HFFc6 (cell line): Measurements from ENCODE around the gene SMS. TPM values are rescaled to one million over a fixed set of nuclear protein-coding genes. Genes with fewer than 3 reads are reported as not detected.
A peak's percentile ranks its signal among the peaks of the same experiment; 100 is the strongest.

Experiments used
- DNase-seq: peaks from one replicate; pipeline ENCODE4 v3.0.0-alpha.2; 2018
- H3K27ac Mint-ChIP-seq: 2 replicates; pipeline ENCODE4 v1.8.0; 2020; ENCODE audit warnings: mild to moderate bottlenecking, mixed read lengths
- H3K27me3 Mint-ChIP-seq: 2 replicates; pipeline ENCODE4 v1.8.0; 2021; ENCODE audit warnings: mild to moderate bottlenecking, moderate library complexity, mixed read lengths; ENCODE audit not compliant: insufficient read depth
- H3K36me3 Mint-ChIP-seq: 2 replicates; pipeline ENCODE4 v1.8.0; 2021; ENCODE audit warnings: low read depth, mixed read lengths
- H3K4me1 Mint-ChIP-seq: 2 replicates; pipeline ENCODE4 v1.8.0; 2020; ENCODE audit warnings: low read depth, mixed read lengths
- H3K4me3 Mint-ChIP-seq: 2 replicates; pipeline ENCODE4 v1.8.0; 2020; ENCODE audit warnings: mild to moderate bottlenecking, moderate library complexity, mixed read lengths
- H3K9me3 Mint-ChIP-seq: 2 replicates; pipeline ENCODE4 v1.8.0; 2020; ENCODE audit warnings: mild to moderate bottlenecking, mixed read lengths
- total RNA-seq, 6 experiments: library from RNA; stranded (reverse); fragmentation: NEBNext Ultra II Directional; extraction: Animal tissue kit (Norgen Biotek cat#: 25700); gene quantifications; 2 replicates in 1 of 6; 3 replicates in 5 of 6; pipeline ENCODE4 v1.2.3, GENCODE V29; 2021
- TF ChIP-seq, protein P1 (sequence below): fragments of 200-600 bp; sonication (generic); IDR thresholded peaks from 2 replicates; pipeline ENCODE4 v1.5.0; 2021; ENCODE audit warnings: antibody characterized with exemption, mild to moderate bottlenecking

Gene SMS
- total RNA-seq, 6 experiments from 2014 or later, result 141 to 208 (median 196) TPM

DNA sequence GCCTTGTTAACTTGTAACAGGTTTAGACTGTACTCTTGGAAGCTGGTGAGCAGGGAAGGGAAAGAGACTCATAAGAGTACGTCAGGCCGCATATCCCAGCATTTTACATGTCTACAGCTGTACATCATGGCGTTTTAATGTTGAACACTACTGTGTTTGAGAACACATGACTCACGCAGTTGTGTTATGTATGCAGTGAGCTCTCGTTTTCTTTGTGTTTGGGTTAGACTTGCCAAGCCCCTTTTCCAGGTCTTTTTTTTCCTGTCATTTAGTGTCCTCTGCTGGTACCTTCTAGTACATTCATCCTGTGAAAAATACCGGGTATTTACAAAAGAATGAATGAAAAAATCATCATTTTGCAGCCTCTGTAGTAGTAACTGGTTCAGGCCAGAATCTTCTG lies 35.3 kb downstream of the SMS start:
- peaks cover 9% of the 10 kb centered on the region; the same call in 1 of the 2 replicates for H3K36me3 Mint-ChIP-seq
- H3K27ac Mint-ChIP-seq, result peak overlapping the region; percentile 79
- peak overlapping the region; percentile 34; the same call in 1 of the 2 replicates for H3K4me3 Mint-ChIP-seq
- H3K4me1 Mint-ChIP-seq, result peaks cover 44% of the 10 kb centered on the region
- H3K9me3 Mint-ChIP-seq, result no peaks in the 10 kb centered on the region
- H3K27me3 Mint-ChIP-seq, result no peaks in the 10 kb centered on the region
- DNase-seq, result peak; percentile 74
- TF ChIP-seq, protein P1, sequence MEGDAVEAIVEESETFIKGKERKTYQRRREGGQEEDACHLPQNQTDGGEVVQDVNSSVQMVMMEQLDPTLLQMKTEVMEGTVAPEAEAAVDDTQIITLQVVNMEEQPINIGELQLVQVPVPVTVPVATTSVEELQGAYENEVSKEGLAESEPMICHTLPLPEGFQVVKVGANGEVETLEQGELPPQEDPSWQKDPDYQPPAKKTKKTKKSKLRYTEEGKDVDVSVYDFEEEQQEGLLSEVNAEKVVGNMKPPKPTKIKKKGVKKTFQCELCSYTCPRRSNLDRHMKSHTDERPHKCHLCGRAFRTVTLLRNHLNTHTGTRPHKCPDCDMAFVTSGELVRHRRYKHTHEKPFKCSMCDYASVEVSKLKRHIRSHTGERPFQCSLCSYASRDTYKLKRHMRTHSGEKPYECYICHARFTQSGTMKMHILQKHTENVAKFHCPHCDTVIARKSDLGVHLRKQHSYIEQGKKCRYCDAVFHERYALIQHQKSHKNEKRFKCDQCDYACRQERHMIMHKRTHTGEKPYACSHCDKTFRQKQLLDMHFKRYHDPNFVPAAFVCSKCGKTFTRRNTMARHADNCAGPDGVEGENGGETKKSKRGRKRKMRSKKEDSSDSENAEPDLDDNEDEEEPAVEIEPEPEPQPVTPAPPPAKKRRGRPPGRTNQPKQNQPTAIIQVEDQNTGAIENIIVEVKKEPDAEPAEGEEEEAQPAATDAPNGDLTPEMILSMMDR, result peak; percentile 71

DNA sequence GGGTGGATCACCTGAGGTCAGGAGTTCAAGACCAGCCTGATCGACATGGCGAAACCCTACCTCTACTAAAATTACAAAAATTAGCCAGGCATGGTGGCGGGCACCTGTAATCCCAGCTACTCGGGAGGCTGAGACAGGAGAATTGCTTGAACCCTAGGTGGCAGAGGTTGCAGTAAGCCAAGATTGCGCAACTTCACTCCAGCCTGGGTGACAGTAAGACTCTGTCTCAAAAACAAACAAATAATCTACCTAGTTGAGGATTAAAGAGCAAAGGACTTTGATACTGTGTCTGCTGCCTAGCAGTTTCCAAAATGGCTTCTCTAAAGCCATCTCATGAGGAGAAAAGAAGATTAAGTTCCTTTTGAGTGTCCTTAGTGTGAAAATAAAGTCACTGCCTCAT lies 37.8 kb downstream of the SMS start:
- peaks cover 4% of the 10 kb centered on the region; the same call in 1 of the 2 replicates for H3K36me3 Mint-ChIP-seq

DNA sequence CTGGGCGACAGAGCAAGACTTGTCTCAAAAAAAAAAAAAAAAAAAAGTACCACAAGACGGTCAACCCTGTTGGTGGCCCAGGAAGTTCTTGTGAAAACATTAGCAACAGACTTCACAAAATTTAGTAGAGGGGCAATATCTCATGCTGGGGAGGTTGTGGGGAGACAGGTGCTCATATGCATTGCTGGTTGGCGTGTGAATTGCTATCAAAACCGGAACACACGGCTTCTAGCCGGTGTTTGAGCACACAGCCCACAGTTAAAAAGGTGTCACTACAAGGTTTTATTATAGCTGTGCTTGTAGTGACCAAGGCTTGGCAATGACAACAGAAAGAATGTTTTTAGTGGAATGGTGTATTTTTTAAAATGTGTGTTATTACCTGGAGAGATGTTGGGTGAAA lies 41.8 kb downstream of the SMS start:
- Mint-ChIP-seq H3K4me1 (peaks cover 15% of the 10 kb centered on the region), H3K9me3 (no peaks in the 10 kb centered on the region), H3K27ac (no peak overlapping the region), H3K36me3 (no peaks in the 10 kb centered on the region; the same call in 1 of the 2 replicates), H3K27me3 (0 out of 2 replicates have a peak, but pooled peaks cover 4% of the 10 kb centered on the region), H3K4me3 (no peak overlapping the region)
- DNase-seq, result no peak
- TF ChIP-seq, protein P1, result no peak

More for the DNA sequence above, 37.8 kb downstream of the SMS start:
- no peak for DNase-seq
- Mint-ChIP-seq H3K27me3 (no peaks in the 10 kb centered on the region), H3K9me3 (no peaks in the 10 kb centered on the region), H3K4me3 (no peak overlapping the region), H3K27ac (no peak overlapping the region), H3K4me1 (peaks cover 22% of the 10 kb centered on the region)
- TF ChIP-seq, protein P1, result no peak

DNA sequence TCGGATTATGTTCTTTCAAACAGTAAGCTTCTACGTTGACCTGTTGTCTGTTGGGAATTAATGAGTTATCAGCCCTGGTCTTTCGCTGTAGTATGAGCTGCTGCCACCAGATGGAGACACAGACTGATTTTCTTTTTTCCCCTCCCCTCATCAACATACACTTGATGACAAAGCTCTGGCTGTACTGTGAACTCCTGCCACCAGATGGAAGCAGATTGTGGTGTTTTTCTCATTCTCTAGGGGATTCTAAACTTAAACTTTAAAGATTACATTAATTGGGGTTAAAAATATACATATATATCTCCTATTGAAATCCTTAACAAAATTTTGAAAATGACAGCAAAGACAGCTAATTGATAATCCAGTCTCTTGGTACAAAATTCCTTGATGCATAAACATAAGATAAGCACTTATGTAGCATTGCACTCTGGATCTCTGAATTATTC lies 44.8 kb downstream of the SMS start:
- H3K4me3 Mint-ChIP-seq, result no peak overlapping the region
- peaks cover 15% of the 10 kb centered on the region for H3K4me1 Mint-ChIP-seq
- 0 out of 2 replicates have a peak, but pooled peaks cover 4% of the 10 kb centered on the region for H3K27me3 Mint-ChIP-seq
- no peaks in the 10 kb centered on the region for H3K9me3 Mint-ChIP-seq
- no peaks in the 10 kb centered on the region; the same call in 1 of the 2 replicates for H3K36me3 Mint-ChIP-seq
- TF ChIP-seq, protein P1, result peak; percentile 87
- peak overlapping the region; percentile 65 for H3K27ac Mint-ChIP-seq
- DNase-seq, result peak; percentile 67

DNA sequence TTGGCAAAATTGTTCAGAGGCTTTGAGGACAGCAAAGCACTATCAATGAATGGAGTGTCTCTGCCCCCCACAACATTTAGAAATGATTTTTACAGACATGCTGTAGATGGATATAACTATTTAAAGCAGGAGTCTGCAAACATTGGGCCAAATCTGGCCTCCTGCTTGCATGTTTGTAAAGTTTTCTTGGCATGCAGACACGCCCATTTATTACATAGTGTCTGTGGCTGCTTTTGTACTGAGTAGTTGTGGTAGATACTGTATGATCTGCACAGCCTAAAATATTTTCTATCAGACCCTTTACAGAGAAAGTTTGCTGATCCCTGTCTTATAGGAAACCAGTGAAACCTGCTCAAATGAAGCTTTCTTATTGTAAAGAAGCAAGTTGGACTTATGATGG lies 46.1 kb downstream of the SMS start:
- TF ChIP-seq, protein P1, result no peak
- Mint-ChIP-seq H3K4me3 (no peak overlapping the region), H3K4me1 (peaks cover 15% of the 10 kb centered on the region), H3K27ac (peak overlapping the region; percentile 48; the same call in 1 of the 2 replicates), H3K36me3 (no peaks in the 10 kb centered on the region; the same call in 1 of the 2 replicates), H3K27me3 (0 out of 2 replicates have a peak, but pooled peaks cover 4% of the 10 kb centered on the region), H3K9me3 (no peaks in the 10 kb centered on the region)
- DNase-seq, result peak; percentile 28
